Aorta (tissue), 5 donors: Measurements from ENCODE around the gene ABHD13. TPM values are rescaled to one million over a fixed set of nuclear protein-coding genes. Genes with fewer than 3 reads are reported as not detected.
"Not testable (repeated sequence)": the region's sequence is repeated elsewhere in the genome, so short reads cannot be mapped to it uniquely, and the experiment has no call there.

Experiments used
- ATAC-seq: fragments of 200-7000 bp; cut with Tn5 transposase; one replicate; pipeline ENCODE4 v1.9.1; 2022; ENCODE audit warnings: moderate library complexity; ENCODE audit not compliant: low FRiP score
- DNase-seq, 2 donors: peaks; one replicate each; pipeline ENCODE4 v3.0.0-alpha.2; 2020
- H3K27ac ChIP-seq, 2 donors: one replicate each; pipeline ENCODE4 v1.5.1; 2013; ENCODE audit warnings: low read length in 2 of 2, mild to moderate bottlenecking in 2 of 2, moderate library complexity in 2 of 2, control low read depth in 1 of 2, inconsistent platforms in 1 of 2, low read depth in 1 of 2
- H3K27me3 ChIP-seq, 2 donors: one replicate each; pipeline ENCODE4 v1.6.1; 2013; ENCODE audit warnings: control low read depth in 1 of 2, low read length in 1 of 2, mild to moderate bottlenecking in 1 of 2, moderate library complexity in 1 of 2; ENCODE audit not compliant: insufficient read depth in 2 of 2, control insufficient read depth in 1 of 2
- H3K36me3 ChIP-seq, 2 donors: one replicate each; pipeline ENCODE4 v1.6.1; 2013; ENCODE audit warnings: control low read depth in 1 of 2, low read length in 1 of 2, mild to moderate bottlenecking in 1 of 2; ENCODE audit not compliant: insufficient read depth in 2 of 2, control insufficient read depth in 1 of 2
- H3K4me1 ChIP-seq, 2 donors: one replicate each; pipeline ENCODE4 v1.6.1; 2013; ENCODE audit warnings: low read length in 2 of 2, control low read depth in 1 of 2, mild to moderate bottlenecking in 1 of 2, moderate library complexity in 1 of 2; ENCODE audit not compliant: insufficient read depth in 2 of 2, control insufficient read depth in 1 of 2
- H3K4me3 ChIP-seq, 2 donors: one replicate each; pipeline ENCODE4 v1.5.1; 2013; ENCODE audit warnings: low read length in 2 of 2, control low read depth in 1 of 2, mild to moderate bottlenecking in 1 of 2
- H3K9me3 ChIP-seq: one replicate; pipeline ENCODE4 v1.6.1; 2013; ENCODE audit warnings: mild to moderate bottlenecking, low read length; ENCODE audit not compliant: control insufficient read depth
- WGBS, 2 donors: extraction: QIAGEN DNeasy Blood & Tissue Kit; methylation state at CpG; one replicate each; pipeline ENCODE4 v1.1.7; 2013; 5-methylcytosine and 5-hydroxymethylcytosine counted together
- intact Hi-C, 2 donors: fragments of 100-400 bp; cut with DNase I; formaldehyde crosslinking; loops; one replicate each; pipeline versions ENCODE4 v1.14.2 to v1.15.0; 2022
- polyA plus RNA-seq, 2 donors: library from polyadenylated mRNA; stranded (reverse); fragments of 200-250 nt; gene quantifications; one replicate each; pipeline ENCODE4 v1.2.3, GENCODE V29; 2013
- total RNA-seq, 2 donors: library from RNA; stranded (reverse); fragmentation: NEBNext Ultra II Directional; extraction: Animal tissue kit (Norgen Biotek cat#: 25700); gene quantifications; one replicate each; pipeline ENCODE4 v1.2.1, GENCODE V29; 2021
- donor health status: healthy with polysubstance abuse.
- donor health status: Bipolar disorder and iron deficiency.
- donor health status: DM: no; HTN: no; CAD: no.
- donor health status: DM: no; HTN: no; CAD: no.
- donor health status: DM: yes; HTN: yes; CAD: no.

ABHD13 gene
- total and polyA plus RNA-seq, 4 donors: 4.0 to 11.5 (median 8.8) TPM

DNA sequence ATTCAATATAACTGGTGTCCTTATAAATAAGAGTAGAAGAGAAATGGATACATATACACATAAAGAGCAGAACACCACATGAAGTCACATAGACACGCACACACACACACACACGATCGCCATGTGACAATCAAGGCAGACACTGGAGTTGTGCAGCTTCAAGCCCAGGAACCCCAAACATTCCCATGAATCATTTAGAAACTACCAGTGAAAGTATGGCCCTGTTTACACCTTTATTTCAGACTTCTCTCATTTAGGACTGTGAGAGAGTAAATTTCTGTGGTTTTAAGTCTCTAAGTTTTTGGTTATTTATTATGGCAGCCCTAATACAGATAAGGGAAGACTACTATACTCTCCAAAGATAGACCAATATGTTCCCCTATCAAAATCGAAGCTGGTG lies 31.0 kb downstream of the ABHD13 start:
- ATAC-seq: no peak
- no peak overlapping the region for H3K27ac ChIP-seq
- no peaks in the 10 kb centered on the region for H3K4me1 ChIP-seq
- H3K36me3 ChIP-seq: no peaks in the 10 kb centered on the region
- H3K27me3 ChIP-seq: no peaks in the 10 kb centered on the region
- no peak for DNase-seq
- peaks cover 2% of the 10 kb centered on the region for H3K9me3 ChIP-seq
- WGBS, 2 donors: 70 to 71% methylated on average over 4 of the region's 4 CpGs
- intact Hi-C loops: no loop called here
- no peak overlapping the region for H3K4me3 ChIP-seq

DNA sequence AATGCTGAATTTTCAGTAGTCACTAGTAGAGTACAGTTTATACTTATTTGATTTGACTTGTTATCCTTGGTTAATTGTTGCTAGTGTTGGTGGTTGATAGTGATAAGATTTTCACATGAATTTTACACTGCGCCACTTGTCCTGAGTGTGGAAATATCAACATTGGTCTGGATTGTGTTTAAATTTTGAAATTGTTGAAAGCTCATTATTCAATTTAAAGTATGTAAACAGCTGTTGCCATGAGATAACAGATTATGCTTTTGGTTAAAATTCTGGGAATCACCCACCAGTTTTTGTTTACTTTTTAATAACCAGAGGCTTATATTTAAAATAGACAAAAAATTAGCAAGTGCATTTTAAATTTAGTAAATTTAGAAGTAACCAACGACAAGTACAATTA lies 39.1 kb downstream of the ABHD13 start:
- no peak for ATAC-seq
- no peaks in the 10 kb centered on the region for H3K4me1 ChIP-seq
- WGBS, 2 donors: 42 to 46% methylated on average over 2 of the region's 2 CpGs
- no peaks in the 10 kb centered on the region for H3K9me3 ChIP-seq
- H3K27ac ChIP-seq: no peak overlapping the region
- no peak overlapping the region for H3K4me3 ChIP-seq
- no peaks in the 10 kb centered on the region for H3K27me3 ChIP-seq
- no peak for DNase-seq
- intact Hi-C loops: no loop called here
- no peaks in the 10 kb centered on the region for H3K36me3 ChIP-seq

DNA sequence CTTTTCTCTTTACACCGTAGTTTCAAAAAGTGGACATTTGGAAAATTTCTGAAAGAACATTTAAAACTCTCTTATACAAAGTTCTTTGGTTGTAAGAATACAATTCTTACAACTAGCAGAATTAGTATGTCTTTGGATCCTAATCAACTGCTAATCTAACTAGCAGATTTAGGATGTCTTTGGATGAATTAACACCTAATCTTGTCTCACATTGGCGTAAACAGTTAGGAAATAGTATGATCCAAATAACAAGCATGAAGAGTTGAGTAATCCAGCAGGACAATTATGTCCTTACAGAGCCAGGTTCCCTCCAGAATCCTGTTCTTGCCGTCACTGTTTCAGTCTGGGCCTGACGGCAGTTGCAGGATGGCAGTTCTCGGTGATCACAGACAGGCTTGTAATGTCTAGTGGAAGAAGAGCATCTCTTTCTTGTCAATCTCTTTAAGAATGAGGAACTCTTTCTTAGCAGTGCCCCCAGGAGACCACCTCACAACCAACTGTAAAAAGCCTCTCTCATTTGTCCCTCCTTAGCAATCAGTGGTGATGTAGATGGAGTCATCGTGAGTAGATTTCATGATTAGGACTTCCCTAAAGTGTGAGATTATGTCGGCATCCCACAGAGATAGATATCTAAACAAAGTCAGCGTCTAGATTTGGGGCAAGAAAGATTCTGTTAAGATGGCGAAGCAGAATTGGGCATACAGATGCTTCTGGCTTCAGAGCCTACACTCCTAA lies 45.6 kb downstream of the ABHD13 start:
- ATAC-seq: no peak
- intact Hi-C loops: no loop called here
- 93 to 95% methylated on average over 9 of the region's 9 CpGs for WGBS, 2 donors

DNA sequence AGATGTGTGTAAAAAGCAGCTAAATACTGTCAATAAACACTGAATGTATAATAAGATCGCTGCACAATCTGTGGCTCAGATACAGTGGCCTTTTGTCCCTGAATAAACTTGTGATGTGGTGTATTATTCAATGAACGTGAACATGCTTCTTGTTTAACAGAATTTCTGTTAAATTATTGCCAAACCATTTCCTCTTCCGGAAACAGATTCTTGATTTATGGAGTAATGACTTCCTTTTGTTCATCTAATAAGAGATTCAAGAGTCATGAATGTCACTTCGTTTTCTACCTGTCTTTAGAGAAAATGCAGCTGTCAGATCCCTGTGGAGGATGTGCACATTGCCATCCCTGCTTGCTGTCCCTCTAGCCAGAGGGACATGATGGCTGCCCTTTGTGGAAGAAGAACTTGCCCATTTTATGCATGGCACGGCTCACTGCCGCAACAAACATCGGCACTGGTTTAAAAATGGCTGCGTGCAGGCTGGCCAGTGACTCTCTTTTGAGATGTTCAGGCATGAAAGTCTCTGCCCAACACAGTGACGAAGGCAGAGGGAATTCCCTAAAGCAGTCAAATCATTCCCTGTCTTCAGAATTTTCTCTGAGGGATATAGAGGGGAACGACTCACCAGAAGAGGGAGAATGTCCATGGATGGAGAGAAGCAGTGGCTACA lies 48.3 kb downstream of the ABHD13 start:
- H3K27ac ChIP-seq: no peak overlapping the region

More for the DNA sequence above, 45.6 kb downstream of the ABHD13 start:
- Histone ChIP-seq H3K9me3 (no peaks in the 10 kb centered on the region), H3K27ac (no peak overlapping the region), H3K27me3 (no peaks in the 10 kb centered on the region), H3K36me3 (no peaks in the 10 kb centered on the region), H3K4me3 (no peak overlapping the region), H3K4me1 (no peaks in the 10 kb centered on the region)
- DNase-seq: no peak

GRCh38 chr13:108267347-108267746 lies 49.2 kb downstream of the ABHD13 start:
- no peaks in the 10 kb centered on the region for H3K4me1 ChIP-seq
- H3K36me3 ChIP-seq: no peaks in the 10 kb centered on the region
- intact Hi-C loops: no loop called here
- 91% methylated on average over 4 of the region's 4 CpGs for WGBS, 2 donors
- no peak overlapping the region for H3K27ac ChIP-seq
- H3K4me3 ChIP-seq: no peak overlapping the region
- H3K9me3 ChIP-seq: no peaks in the 10 kb centered on the region
- ATAC-seq: no peak
- H3K27me3 ChIP-seq: no peaks in the 10 kb centered on the region
- no peak for DNase-seq

More for the DNA sequence above, 48.3 kb downstream of the ABHD13 start:
- Histone ChIP-seq H3K36me3 (no peaks in the 10 kb centered on the region), H3K4me3 (no peak overlapping the region), H3K4me1 (no peaks in the 10 kb centered on the region), H3K9me3 (no peaks in the 10 kb centered on the region), H3K27me3 (no peaks in the 10 kb centered on the region)
- DNase-seq (no peak), ATAC-seq (no peak)
- intact Hi-C loops: no loop called here
- WGBS, 2 donors: 83% methylated on average over 10 of the region's 10 CpGs

DNA sequence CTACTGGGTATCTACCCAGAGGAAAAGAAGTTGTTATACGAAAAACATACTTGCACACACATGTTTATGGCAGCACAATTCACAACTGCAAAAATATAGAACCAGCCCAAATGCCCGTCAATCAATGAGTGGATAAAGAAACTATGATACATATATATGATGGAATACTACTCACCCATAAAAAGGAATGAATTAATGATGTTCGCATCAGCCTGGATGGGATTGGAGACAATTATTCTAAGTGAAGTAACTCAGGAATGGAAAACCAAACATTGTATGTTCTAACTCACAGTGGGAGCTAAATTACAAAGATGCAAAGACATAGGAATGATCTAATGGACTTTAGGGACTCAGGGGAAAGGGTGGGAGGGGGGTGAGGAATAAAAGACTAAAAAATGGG lies 49.7 kb downstream of the ABHD13 start:
- 97 to 98% methylated on average over 3 of the region's 3 CpGs for WGBS, 2 donors
- H3K27me3 ChIP-seq, H3K36me3 ChIP-seq, H3K4me1 ChIP-seq, H3K4me3 ChIP-seq, H3K9me3 ChIP-seq, ATAC-seq, H3K27ac ChIP-seq, DNase-seq, intact Hi-C loops: not testable (repeated sequence)

GRCh38 chr13:108268466-108269112 lies 50.4 kb downstream of the ABHD13 start:
- intact Hi-C loops: no loop called here
- Histone ChIP-seq H3K4me1 (no peaks in the 10 kb centered on the region), H3K27me3 (no peaks in the 10 kb centered on the region), H3K9me3 (no peaks in the 10 kb centered on the region), H3K4me3 (no peak overlapping the region), H3K27ac (no peak overlapping the region), H3K36me3 (no peaks in the 10 kb centered on the region)
- no peak for ATAC-seq
- 51 to 65% methylated on average over 4 of the region's 4 CpGs for WGBS, 2 donors
- DNase-seq: no peak

- intact Hi-C loops: no loop called here
- ATAC-seq: peak; percentile 66
- H3K4me3 ChIP-seq: no peak within 1 kb of the TSS
- peak; percentile 66 to 80 for DNase-seq
- no peak within 1 kb of the TSS for H3K27ac ChIP-seq
- H3K27me3 ChIP-seq: no peaks in the 10 kb centered on the region
- H3K36me3 ChIP-seq: no peaks in the 10 kb centered on the region
- H3K9me3 ChIP-seq: no peaks in the 10 kb centered on the region
- WGBS, 2 donors: 7 to 8% methylated on average over 16 of the region's 16 CpGs
- no peaks in the 10 kb centered on the region for H3K4me1 ChIP-seq
Observed at GRCh38 chr13:108269601-108270328, 51.6 kb downstream of the ABHD13 start, which contains the start of gene TNFSF13B. TNFSF13B (plus strand) TSS chr13:108269718; CDS start chr13:108269896, 178 bp downstream.
